ENCODE data around the gene CCNF.
A peak's percentile ranks its signal among the peaks of the same experiment; 100 is the strongest.

CCNF gene

DNA sequence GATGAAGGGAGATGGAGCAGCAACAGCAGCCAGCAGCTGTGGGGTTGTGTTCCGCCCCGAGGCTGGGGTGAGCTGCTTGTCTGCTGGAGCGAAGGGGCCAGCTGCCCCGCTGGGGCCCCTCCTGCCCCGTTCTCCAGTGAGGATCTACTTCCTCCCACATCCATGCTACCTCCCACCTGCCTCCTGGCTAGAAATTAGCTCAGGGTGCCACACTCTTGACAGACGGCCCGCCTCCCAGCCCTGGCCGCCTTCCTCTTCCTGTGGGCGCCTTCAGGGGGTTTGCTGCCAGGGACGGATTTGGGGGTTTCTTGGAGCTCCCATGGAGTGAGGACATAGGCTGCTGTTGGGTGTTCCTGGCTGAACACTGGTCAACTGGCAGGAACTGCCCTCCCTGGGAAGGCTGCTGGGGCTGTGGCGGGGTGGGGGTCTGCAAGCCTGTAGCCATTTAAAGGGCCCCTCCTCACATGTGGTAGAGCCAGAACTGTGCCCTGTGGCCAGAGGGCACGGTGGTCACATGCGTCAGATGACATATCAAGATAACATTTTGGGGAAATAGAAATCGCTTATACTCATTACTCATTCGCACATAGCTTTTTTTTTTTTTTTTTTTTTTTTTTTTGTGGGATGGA, 58.8 kb downstream of the CCNF start:
- no peak for DNase-seq

DNA sequence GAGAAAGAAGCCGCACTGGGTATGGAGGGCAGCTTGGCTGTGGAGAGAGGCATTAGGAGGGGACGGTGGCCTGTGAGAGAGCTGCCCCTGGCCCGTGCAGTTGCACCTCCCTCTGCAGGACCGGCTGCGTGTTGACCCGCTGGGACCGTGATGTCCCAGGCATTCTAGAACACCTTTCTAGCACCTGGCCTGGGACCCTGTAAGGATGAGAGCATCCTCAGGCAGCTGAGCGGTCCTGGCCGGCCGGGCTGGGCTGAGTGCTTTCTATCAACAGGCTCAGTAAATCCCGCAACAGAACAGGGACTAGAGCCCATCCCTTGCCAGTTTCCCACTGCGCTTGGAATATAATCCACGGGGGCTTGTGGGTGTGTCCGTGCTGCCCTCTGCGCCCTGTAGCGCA, 60.3 kb downstream of the CCNF start:
- DNase-seq: no peak

DNA sequence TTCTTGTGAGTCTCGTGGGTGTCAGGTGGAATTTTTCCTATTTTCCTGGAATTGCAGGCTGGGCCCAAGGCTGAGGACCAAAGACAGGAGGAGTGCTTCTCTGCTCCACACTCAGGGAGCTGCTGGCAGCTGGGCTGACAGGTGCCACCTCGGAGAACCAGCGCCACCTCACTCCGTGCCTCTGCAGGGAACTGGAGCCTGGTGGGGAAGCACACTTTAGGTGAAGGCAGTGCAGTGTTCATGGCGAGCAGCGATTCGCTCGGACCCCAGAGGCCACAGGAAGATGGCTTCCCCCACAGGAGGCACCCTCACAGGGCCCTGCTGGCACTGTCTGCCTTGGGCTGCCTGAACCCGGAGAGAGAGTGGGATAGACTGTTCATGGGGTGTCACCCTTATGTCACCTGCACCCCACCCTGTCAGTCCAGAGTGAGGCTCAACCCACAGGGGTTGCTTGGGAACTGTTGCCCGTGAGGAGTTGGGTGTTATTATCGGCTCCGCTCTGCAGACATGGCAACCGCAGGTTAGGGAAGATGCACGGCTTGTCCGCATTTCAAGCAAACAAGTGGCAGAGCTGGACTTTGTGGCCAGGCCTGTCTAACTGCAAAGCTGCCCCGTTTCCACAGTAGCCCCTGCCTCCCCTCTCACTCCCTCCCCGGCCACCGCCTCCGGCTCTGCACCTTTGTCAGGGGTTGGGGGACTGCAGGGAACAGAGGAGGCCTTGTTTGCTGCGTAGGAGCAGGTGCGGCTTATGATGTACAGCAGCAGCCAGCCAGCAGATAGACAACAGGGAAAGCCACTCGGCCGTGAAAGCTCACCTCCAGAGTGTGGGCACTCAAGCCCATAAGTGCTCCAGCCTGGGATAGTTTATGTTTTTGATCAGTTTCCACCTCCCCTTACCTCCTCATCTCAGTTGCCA, 61.2 kb downstream of the CCNF start:
- peak; percentile 38 for DNase-seq

DNA sequence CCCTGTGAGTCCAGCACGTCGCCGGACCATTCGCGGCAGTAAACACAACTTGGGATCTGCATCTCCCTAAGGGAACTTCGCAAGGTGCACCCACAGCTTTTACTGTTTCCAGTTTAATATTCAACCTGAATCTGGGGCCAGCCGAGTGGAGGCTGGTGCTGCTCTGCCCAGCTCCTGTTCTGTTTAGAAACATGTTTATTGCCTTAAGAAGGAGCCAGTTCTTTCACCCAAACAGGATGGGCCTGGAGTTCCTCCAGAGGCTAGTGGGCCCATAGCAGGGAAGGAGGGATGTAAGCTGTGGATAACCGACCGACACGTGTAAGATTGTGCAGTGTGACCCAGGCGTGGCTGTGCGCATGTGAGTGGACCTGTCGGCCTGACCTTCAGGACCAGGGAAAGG, 63.0 kb downstream of the CCNF start:
- DNase-seq: no peak

DNA sequence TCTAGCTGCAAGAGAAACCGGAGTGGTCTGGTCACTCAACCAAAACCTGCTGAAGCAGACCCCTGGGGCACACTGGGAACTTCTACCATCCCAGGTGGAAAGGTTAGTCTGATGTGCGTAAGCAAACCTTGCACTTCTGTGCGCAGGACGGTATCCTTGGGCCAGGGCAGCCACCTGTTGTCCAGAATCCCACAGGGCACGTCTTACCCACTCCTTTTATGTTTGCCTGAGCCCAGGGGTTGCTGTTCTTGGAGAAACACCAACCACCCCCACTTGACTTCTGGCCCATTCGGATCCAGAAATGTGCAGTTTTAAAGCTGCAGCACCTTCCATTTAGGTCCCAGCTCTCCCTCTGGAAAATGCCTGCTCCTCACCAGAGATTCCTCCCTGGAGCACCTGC, 64.4 kb downstream of the CCNF start:
- no peak for DNase-seq

DNA sequence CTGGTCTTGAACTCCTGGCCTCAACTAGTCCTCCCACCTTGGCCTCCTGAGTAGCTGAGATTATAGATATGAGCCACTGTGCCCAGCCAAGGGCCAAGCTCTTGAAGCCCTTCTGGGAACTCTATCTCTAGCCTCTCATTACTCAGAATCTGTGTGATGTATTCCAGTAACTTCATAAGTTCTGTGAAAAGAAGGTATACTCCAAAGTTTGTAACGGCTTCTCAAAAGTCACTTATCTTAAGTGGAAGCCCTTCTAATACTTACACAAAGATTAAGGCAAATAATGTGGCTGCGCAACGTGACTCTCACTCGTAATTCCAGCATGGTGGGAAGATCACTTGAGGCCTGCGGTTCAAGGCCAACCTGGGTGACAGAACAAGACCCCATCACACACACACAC, 65.4 kb downstream of the CCNF start:
- DNase-seq: no peak

DNA sequence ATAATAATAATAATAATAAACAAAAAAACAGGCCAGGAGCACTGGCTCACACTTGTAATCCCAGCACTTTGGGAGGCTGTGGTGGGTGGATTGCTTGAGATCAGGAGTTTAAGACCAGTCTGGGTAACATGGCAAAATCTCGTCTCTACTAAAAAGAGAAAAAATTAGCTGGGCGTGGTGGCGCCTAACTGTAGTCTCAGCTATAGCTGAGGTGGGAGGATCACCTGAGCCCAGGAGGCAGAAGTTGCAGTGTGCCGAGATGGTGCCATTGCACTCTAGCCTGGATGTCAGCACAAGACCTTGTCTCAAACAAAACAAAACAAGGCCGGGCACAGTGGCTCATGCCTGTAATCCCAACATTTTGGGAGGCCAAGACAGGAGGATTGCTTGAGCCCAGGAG, 65.8 kb downstream of the CCNF start:
- no peak for DNase-seq

DNA sequence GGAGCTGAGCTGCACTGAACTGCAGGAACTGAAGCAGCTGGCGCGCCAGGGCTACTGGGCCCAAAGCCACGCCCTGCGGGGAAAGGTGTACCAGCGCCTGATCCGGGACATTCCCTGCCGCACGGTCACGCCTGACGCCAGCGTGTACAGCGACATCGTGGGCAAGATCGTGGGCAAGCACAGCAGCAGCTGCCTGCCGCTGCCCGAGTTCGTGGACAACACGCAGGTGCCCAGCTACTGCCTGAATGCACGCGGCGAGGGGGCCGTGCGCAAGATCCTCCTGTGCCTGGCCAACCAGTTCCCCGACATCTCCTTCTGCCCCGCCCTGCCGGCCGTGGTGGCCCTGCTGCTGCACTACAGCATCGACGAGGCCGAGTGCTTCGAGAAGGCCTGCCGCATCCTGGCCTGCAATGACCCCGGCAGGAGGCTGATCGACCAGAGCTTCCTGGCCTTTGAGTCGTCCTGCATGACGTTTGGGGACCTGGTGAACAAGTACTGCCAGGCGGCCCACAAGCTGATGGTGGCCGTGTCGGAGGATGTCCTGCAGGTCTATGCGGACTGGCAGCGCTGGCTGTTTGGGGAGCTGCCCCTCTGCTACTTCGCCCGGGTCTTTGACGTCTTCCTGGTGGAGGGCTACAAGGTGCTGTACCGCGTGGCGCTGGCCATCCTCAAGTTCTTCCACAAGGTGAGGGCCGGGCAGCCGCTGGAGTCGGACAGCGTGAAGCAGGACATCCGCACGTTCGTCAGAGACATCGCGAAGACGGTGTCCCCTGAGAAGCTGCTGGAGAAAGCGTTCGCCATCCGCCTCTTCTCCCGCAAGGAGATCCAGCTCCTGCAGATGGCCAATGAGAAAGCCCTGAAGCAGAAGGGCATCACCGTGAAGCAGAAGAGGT, 67.2 kb downstream of the CCNF start:
- no peak for DNase-seq

DNA sequence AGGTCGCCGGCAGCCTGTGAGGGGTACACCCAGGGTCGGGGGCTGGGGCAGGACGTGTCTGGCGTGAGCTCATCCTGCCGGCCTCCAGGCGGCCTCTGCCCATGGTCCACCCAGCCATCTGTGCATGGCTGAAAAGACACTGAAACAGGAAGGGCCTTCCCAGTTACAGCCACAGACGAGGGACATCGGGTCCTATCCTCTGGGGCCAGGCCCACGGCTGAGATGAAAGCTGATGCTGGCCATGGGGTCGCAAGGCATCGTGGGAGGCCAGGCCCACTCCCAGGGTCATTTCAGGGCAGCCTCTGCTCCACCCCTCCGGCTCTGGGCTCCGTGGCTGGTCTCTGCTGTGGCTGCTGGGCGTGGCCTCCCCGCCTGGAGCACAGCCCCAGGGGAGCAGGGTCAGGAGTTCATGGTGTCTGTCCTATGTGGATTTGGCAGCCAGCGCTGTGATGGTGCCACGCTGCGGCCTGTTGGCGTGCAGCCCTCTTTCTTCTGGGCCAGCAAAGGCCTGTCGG, 67.9 kb downstream of the CCNF start:
- no peak for DNase-seq

DNA sequence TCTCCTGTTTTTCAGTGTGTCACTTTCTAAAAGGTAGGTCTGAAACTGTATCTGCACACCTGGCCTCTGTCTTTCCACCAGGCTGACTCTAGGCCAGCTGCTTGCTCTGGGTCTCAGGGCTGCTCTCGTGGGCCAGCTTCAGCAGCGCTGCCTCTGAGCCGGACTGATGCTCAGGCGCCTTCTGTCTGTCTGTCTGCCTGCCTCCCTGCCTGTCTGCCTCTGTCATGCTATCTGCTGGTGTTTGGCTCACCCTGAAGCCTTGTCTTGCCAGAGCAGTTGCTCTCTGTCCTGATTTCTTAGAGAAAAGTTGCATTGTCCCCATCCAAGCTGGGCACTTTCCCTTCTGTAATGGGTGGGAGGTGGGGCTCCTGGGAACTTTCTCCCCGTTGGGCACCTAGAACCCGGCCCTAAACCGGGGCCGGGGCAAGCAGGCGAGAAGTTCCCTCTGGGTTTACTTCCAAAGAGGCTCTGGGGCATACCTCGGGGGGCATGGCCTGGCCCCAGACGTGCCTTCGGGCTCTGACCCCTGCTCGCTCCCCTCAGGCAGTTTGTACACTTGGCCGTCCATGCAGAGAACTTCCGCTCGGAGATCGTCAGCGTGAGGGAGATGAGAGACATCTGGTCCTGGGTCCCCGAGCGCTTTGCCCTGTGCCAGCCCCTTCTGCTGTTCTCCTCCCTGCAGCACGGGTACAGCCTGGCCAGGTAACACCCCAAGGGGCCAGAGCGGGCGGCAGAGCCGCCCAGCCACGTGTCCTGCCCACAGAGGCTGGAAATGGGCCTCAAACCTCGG, 68.6 kb downstream of the CCNF start:
- no peak for DNase-seq

DNA sequence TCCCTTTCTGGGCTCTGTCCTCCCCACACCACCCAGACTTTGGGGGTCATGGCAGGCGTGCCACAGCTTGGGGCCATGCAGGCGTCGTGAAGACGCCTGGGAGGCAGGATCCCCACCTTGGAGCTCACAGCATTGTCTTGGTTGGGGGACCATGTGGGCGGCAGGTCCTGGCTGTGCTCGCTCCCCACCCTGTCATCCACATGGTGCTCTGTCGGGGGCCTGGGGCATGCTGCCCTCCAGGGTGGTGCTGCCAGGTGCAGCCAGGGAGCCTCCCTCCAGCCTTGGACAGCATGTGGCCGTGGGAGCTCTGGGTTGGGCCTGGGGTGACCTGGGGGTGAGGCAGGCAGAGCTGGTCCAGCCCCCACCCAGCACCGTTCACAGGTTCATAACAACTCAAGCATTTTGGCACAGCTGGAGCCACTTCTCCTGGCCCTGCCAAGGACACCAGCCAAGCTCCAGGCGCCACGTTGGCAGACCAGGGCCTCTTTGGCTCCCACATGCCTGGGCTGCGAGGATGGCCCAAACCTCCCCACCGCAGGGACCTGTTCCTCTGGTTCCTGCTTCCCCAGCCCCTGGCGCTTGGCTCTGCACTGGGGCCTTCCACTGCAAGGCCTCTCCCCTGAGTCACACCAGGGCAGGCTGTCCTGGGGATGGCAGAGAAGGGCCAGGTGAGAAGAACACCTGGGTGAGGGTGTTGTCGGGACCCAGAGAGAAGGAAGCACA, 69.4 kb downstream of the CCNF start:
- no peak for DNase-seq

DNA sequence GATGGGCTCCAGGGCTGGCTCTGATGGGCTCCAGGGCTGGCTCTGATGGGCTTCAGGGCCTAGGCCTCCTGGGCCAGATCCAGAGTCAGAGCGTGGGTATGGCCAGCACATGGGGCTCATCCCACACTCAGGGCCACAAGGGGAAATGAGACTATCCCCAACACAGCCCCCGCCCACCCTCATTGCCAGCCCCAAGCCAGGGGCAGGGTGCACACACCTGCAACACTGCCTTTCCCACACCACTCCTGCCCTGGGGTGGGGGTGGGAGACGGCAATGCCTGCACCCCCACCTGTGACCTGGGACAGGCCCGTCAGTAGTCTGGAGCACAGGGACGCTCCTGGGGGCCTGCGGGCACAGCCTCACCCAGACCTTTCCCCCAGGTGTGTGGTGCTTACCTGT, 70.2 kb downstream of the CCNF start:
- DNase-seq: no peak

DNA sequence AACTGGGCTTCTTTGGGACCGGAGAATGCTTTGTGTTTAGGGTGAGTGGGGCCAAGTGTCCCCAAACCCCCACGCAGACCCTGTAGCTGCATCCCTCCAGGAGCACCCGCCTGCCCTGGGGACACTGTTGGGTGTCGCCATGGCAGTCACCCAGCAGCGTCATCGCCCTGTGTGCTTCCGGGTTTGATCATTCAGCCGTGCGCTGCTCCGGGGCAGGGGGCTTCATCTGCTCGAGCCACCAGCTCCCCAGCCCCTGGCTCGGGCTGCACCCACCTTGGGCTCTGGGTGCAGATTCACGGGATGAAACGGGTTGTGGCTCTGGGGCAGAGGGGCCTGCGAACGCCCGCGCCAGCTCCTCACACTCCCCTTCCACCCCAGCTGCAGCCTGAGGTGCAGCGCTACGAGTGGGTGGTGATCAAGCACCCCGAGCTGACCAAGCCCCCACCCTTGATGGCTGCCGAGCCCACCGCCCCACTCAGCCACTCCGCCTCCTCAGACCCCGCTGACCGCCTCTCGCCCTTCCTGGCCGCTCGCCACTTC, 70.7 kb downstream of the CCNF start:
- no peak for DNase-seq

DNA sequence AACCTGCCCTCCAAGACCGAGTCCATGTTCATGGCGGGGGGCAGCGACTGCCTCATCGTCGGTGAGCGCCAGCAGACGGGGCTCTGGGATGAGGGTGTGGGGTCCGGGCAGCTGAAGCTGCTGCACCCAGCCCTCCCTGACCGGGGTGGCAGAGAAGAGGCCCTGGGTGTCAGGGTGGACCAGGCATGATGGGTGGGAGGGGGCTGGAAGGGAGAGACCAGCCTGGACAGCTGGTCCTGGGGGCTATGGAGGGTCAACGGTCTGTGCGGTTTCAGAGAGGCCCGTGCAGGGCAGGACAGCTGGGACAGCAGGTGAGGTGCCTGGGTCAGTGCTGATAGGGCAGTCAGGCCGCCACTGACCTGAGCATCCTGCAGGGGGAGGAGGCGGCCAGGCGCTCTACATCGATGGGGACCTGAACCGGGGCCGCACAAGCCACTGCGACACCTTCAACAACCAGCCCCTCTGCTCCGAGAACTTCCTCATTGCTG, 71.2 kb downstream of the CCNF start:
- no peak for DNase-seq

DNA sequence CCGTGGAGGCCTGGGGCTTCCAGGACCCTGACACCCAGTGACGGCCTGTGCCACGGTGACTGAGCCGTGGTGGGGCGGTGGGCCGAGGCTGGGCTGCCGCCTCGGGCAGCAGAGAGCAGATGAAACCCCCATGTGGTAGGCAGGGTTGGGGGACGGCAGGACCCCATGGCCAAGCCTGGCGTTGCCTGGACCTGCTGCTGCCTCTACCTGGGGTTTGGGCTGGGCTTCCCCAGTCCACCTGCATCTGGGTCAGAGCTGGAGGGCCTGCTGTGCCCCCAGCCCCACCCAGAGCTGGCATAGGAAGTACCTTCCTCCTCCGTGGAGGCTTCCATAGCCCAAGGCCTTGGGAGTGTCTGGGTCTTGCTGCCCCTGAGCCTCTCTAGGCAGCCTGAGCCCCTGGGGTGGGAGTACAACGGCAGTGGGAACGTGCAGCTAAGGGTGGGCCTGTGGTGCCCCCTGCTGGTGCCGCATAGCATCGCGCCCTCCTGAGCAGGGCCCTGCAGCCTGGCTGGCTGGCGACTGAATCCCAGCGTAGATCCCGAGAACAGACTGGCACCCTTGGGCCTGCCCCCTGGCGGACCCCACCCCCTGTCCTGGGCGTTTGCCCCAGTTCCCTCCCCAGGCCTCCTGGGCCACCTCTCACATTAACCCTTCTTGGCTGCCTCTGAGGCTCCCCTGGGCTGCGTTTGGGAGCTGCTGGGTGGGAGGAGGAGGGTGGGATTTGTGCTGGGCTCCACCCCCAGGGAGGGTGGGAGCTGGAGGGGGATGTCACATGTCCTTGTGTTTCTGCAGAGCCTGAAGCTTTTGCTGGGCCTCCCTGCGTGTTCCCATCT, 71.9 kb downstream of the CCNF start:
- no peak for DNase-seq

DNA sequence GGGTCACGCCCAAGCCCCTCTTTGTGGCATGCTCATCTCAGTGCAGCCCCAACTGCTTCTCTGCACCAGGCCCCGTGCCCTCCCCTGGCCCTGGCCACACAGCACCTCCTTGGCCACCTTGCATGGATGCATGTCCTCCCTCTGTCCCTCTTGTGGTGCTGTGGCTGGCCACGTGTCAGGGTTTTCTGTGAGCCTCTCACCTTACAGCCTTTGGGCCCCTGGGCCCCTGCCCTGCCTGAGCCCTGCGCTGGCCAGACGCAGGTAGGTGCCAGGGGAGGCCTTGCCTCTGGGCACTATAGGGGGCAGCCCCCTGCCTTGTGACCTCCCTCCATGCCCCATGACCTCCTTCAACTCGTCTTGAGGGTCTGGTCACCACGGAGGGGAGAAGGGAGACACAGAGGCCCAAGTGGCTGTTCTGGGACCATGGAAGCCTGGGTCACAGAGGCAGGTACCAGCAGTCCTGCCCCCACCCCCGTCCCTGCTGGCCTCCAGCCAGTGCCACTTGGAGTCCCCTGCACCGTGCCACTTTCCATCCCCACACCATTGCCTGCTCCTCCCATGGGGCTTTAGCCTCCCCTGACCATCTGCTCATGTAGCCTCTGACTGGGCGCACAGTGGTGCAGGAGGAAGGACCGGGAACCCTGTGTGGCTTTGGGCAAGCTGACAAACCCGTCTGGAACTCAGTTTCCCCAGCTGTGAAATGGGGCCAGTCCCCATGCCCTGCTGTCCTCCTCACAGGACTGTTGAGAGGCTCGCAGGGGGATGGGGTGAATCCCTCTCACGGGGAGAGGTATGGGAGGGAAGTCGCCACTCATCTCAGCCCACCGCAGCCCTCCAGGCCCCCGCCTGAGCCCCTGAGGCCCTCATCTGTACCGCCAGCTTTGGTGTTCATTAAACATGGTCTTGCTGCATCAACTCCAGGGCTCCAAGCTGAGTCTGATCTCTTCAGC, 73.0 kb downstream of the CCNF start:
- no peak for DNase-seq

DNA sequence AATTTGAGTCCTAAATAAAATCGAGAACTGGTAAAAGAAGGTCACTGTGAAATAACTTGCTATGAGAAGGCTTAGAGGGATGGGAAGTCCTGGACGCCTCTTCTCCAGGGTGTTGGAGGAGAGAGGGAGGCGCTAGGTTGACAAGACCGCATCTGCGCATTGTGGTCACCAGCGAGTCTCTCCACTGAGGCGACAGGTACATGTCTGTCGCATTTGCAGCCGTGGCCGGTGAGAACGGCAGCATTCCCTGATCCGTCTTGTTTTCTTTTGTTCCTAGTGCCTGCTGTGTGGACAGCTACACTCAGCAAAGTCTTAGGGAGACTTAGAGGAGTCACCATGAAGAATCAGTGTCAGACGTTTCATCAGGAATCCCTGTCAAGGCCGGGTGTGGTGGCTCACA, 76.4 kb downstream of the CCNF start:
- DNase-seq: no peak

DNA sequence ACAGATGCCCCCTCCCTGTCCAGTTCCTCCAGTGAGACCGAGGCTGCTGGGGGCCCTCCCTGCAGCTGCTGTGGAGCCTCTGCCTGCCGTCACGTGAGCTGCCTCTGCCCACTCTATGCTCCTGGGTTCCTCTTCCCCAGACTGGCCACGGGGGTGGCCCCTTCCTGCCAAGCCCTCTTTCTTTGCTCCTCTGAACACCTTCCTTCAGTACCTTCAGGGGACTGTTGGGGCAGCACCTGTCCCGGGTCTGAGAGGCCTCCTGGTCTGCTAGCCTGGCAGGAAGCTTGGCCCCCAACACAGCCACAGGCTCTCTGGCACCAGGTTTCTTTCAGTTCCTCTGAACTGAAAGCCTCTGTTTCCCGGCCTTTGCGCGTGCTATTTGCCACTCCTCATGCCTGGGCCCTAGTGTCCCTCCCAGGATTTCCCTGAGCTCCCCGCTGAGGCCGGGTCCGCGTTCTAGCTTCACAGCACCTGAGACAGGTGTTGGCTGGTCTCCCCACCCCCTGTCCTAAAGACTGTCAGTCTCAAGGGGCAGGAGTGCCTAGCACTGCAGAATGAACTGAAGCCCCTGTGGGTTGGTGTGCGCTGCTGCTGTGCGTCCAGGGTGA, 77.9 kb downstream of the CCNF start:
- no peak for DNase-seq

DNA sequence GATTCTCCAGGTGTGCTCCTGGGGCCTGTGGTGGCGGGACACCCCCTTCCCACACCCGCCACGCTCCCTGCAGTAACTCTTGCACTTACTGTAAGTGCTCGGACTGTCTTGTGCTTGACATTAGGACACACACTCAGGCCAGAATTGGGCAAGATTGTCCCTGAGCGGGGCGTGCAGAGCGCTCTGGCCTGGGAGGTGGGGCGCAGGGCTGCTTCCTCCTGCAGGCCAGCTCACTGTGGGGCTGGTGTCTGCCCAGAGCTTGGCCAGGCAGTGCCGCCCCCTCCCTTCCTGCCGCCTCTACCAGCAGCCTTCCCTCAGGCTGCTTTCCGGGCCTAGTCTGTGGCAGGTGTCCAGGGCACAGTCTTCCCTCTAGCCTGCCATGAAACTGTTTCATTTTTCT, 78.4 kb downstream of the CCNF start:
- no peak for DNase-seq
